Muscle layer of colon (tissue), 2 donors: ENCODE measurements around the gene PBX2.
"Not testable (repeated sequence)": the region's sequence is repeated elsewhere in the genome, so short reads cannot be mapped to it uniquely, and the experiment has no call there.

Experiments used
- H3K27ac ChIP-seq: one replicate; pipeline ENCODE4 v1.7.0; 2013; ENCODE audit warnings: low read depth, mild to moderate bottlenecking, low read length, moderate library complexity
- H3K27me3 ChIP-seq, 2 donors: one replicate each; pipeline ENCODE4 v1.7.0; 2013; ENCODE audit warnings: low read length in 2 of 2, mild to moderate bottlenecking in 2 of 2; ENCODE audit not compliant: insufficient read depth in 2 of 2, control insufficient read depth in 1 of 2
- H3K36me3 ChIP-seq: one replicate; pipeline ENCODE4 v1.7.0; 2013; ENCODE audit warnings: mild to moderate bottlenecking, low read length; ENCODE audit not compliant: insufficient read depth
- H3K4me1 ChIP-seq: one replicate; pipeline ENCODE4 v1.7.0; 2013; ENCODE audit warnings: mild to moderate bottlenecking, low read length; ENCODE audit not compliant: insufficient read depth
- H3K4me3 ChIP-seq, 2 donors: one replicate each; pipeline ENCODE4 v1.7.0; 2013; ENCODE audit warnings: low read length in 2 of 2, low read depth in 1 of 2, mild to moderate bottlenecking in 1 of 2, moderate library complexity in 1 of 2
- H3K9ac ChIP-seq: one replicate; pipeline ENCODE4 v1.7.0; 2013; ENCODE audit warnings: low read length
- H3K9me3 ChIP-seq: one replicate; pipeline ENCODE4 v1.7.0; 2013; ENCODE audit warnings: mild to moderate bottlenecking, low read length
- donor health status: abdominal sarcoma.
- donor health status: Adenocarcinoma of cecum.

PBX2 gene

DNA sequence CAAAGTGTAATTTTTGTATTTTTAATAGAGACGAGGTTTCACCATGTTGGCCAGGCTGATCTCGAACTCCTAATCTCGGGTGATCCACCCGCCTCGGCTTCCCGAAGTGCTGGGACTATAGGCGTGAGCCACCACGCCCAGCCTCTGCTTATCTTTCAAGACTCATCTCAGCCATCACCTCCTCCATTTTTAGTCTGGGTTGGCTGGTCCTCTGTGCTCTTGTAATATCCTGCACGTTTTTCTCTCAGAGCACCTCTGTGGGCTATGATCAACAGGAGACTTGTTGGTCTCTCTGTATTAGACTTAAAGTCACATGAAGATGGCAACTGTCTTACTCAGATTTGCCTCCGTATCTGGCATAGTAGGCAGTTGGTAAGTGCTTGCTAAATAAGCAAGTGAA, 26.3 kb upstream of the PBX2 start:
- Histone ChIP-seq H3K4me1 (no peaks in the 10 kb centered on the region), H3K36me3 (no peaks in the 10 kb centered on the region), H3K4me3 (no peak overlapping the region), H3K27me3 (peaks cover 0 to 4% of the 10 kb centered on the region in 2 donors), H3K9ac (no peak overlapping the region), H3K9me3 (no peaks in the 10 kb centered on the region), H3K27ac (no peak overlapping the region)

DNA sequence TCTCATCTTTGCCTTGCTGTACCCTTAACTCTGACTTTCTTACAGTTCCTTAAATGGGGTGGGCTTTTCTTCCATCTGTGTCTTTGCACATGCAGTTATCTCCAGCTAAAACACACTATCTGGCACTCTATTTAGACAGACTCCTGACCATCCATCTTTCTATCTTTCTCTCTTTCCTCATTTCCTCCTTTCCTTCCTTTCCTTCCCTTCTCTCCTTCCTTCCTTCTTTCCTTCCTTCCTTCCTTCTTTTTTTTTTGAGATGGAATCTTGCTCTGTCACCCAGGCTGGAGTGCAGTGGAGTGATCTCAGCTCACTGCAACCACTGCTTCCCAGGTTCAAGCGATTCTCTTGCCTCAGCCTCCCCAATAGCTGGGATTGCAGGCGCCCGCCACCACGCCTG, 25.6 kb upstream of the PBX2 start:
- H3K4me3 ChIP-seq, result no peak overlapping the region
- H3K4me1 ChIP-seq, result no peaks in the 10 kb centered on the region
- H3K9ac ChIP-seq, result no peak overlapping the region
- no peaks in the 10 kb centered on the region for H3K9me3 ChIP-seq
- H3K27ac ChIP-seq, result no peak overlapping the region
- H3K36me3 ChIP-seq, result no peaks in the 10 kb centered on the region
- H3K27me3 ChIP-seq, result no peaks in the 10 kb centered on the region

DNA sequence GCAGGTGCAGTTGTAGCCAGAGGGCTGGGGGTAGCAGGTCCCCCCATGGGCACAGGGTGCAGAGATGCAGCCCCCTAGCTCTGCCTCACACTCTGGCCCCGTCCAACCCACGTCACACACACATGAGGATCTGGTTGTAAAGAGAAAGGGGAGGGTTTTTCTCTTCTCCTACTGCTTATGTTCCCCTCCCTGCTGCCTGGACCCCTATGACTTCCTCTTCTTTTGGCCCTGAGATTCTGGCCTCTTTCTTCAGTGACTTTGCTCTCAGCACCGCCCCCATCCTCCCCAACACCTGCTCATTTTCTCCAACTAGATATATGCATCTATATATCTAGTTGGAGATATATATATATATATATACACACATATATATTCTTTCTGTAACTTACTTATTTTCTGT, 24.1 kb upstream of the PBX2 start:
- no peaks in the 10 kb centered on the region for H3K27me3 ChIP-seq
- H3K36me3 ChIP-seq, result no peaks in the 10 kb centered on the region
- H3K27ac ChIP-seq, result no peak overlapping the region
- H3K4me1 ChIP-seq, result no peaks in the 10 kb centered on the region
- no peak overlapping the region for H3K9ac ChIP-seq
- H3K4me3 ChIP-seq, result no peak overlapping the region
- H3K9me3 ChIP-seq, result no peaks in the 10 kb centered on the region

DNA sequence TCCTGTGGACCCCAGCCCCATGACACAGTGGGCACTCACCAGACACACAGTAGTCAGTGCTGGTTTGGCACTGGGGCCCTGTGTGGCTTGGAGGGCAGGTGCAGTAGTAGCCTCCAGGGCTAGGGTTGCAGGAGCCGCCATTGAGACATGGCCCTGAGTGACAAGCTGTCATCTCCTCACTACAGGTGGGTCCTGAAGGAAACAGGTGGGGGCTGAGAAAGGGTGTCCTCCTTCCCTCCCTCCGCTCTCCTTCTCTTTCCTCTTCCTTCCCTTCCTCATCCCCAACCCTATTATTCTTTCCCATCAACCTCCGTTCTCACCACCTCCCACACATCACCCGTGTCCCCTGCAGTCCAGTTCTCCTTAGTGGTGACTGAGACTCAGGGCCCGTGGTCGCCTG, 23.6 kb upstream of the PBX2 start:
- no peak overlapping the region for H3K27ac ChIP-seq
- no peaks in the 10 kb centered on the region for H3K36me3 ChIP-seq
- no peak overlapping the region for H3K9ac ChIP-seq
- no peaks in the 10 kb centered on the region for H3K9me3 ChIP-seq
- no peaks in the 10 kb centered on the region for H3K27me3 ChIP-seq
- no peak overlapping the region for H3K4me3 ChIP-seq
- H3K4me1 ChIP-seq, result no peaks in the 10 kb centered on the region

DNA sequence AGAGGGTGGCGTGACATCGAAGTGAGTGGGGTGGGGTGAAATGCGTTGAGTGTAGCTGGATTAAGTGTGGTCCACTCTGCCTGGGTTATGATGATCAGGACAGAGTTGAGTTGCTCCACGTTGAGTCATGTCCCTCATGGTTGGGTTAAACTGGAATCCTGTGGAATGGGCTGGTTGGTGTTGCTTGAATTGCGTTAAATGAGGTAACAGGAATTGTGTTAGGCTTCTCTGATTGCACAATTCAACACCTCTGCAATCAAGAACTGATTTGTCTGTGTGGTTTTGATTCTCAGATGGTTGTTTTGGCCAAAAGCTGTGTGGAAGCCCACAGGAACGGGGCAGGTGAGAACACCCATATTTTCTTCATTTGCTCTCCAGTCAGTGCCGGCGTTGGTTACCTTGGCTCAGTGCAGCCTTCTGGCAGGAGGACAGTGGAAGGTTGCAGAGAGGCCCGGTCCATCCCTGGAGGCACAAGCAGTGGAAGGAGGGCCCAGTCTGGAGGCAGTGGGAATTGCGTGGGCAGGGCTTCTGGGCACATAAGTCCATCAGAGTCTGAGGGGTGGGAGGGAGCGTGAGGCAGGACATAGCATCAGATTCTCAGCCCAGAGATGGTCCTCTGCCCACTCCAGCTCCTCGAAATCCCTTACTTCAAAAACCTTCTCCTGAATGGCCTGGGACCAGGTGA, 22.2 kb upstream of the PBX2 start:
- Histone ChIP-seq H3K9me3 (no peaks in the 10 kb centered on the region), H3K4me1 (no peaks in the 10 kb centered on the region), H3K27ac (no peak overlapping the region), H3K9ac (no peak overlapping the region), H3K4me3 (no peak overlapping the region), H3K36me3 (no peaks in the 10 kb centered on the region), H3K27me3 (no peaks in the 10 kb centered on the region)

DNA sequence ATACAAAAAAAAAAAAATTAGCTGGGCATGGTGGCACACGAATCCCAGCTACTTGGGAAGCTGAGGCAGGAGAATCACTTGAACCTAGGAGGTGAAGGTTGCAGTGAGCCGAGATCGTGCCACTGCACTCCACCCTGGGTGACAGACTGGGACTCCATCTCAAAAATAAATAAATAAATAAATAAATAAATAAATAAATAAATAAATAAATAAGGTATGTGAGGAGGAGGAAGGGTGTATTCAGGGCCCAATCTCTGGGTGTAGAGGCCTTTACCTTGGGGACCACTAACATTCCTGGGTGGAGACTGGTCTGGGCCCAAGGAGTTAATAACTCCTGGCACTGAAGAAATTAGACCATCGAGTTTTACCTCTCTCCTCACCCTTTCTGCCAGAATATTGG, 21.4 kb upstream of the PBX2 start:
- H3K9me3 ChIP-seq, H3K27ac ChIP-seq, H3K36me3 ChIP-seq, H3K9ac ChIP-seq, H3K4me3 ChIP-seq, H3K27me3 ChIP-seq, H3K4me1 ChIP-seq: not testable (repeated sequence)

DNA sequence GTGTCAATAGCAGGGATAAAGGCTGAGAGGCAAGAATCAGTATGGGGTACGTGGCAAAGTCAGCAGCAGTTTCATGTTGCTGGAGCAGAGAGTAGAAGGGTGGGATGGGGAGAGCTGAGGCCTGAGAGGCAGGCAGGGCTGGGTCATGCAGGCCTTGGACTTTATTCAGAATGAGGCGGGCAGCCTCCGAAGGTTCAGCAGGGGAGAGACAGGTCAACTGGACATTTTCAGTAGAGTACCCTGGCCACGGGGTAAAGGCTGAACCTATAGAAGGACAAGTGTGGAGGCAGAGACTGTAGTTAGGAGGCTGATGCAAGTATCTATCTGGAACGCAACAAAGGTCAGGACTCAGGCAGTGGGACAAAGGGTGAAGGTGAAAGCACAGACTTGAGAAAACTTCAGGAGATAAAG, 20.2 kb upstream of the PBX2 start:
- H3K27me3 ChIP-seq, result no peaks in the 10 kb centered on the region
- H3K4me3 ChIP-seq, result no peak overlapping the region
- H3K36me3 ChIP-seq, result no peaks in the 10 kb centered on the region
- H3K4me1 ChIP-seq, result no peaks in the 10 kb centered on the region
- H3K9me3 ChIP-seq, result no peaks in the 10 kb centered on the region
- H3K9ac ChIP-seq, result no peak overlapping the region
- no peak overlapping the region for H3K27ac ChIP-seq

DNA sequence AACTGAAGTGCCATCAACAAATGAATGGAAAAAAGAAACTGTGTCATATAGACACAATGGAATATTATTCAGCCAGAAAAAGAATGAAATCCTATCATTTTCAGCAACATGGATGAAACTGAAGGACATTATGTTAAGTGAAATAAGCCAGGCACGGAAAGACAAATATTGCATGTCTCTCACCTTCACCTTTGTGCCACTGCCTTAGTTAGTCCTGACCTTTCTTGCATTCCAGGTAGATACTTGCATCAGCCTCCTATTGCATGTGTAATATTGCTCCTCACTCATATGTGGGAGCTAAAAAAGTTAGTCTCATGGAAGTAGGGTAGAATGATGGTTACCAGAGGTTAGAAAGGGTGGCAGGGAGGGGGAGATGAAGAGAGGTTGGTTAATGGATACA, 19.0 kb upstream of the PBX2 start:
- H3K27ac ChIP-seq, result no peak overlapping the region
- H3K4me3 ChIP-seq, result no peak overlapping the region
- no peaks in the 10 kb centered on the region for H3K4me1 ChIP-seq
- H3K27me3 ChIP-seq, result no peaks in the 10 kb centered on the region
- no peak overlapping the region for H3K9ac ChIP-seq
- H3K9me3 ChIP-seq, result no peaks in the 10 kb centered on the region
- no peaks in the 10 kb centered on the region for H3K36me3 ChIP-seq

DNA sequence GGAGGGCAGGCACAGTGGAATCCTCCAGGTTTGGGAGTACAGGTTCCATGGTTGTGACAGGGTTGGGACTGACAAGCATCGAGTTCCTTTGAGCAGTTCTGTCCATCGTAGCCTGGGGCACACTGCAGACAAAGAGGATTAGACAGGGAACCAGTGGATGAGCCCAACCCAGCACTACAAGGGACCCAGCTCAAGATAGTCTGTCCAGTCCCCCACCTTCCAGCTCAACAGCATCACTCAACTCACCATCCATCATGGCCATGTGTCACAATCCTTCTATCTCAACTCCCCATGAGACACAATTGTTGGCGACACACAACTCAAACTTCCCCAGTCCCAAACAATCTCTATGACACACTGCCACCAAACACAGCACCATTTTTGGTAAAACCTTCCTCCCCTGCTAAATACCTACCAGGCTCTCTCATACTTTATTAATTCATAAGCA, 14.3 kb upstream of the PBX2 start:
- Histone ChIP-seq H3K27me3 (no peaks in the 10 kb centered on the region), H3K4me1 (no peaks in the 10 kb centered on the region), H3K36me3 (no peaks in the 10 kb centered on the region), H3K4me3 (no peak overlapping the region), H3K9me3 (no peaks in the 10 kb centered on the region), H3K9ac (no peak overlapping the region), H3K27ac (no peak overlapping the region)

DNA sequence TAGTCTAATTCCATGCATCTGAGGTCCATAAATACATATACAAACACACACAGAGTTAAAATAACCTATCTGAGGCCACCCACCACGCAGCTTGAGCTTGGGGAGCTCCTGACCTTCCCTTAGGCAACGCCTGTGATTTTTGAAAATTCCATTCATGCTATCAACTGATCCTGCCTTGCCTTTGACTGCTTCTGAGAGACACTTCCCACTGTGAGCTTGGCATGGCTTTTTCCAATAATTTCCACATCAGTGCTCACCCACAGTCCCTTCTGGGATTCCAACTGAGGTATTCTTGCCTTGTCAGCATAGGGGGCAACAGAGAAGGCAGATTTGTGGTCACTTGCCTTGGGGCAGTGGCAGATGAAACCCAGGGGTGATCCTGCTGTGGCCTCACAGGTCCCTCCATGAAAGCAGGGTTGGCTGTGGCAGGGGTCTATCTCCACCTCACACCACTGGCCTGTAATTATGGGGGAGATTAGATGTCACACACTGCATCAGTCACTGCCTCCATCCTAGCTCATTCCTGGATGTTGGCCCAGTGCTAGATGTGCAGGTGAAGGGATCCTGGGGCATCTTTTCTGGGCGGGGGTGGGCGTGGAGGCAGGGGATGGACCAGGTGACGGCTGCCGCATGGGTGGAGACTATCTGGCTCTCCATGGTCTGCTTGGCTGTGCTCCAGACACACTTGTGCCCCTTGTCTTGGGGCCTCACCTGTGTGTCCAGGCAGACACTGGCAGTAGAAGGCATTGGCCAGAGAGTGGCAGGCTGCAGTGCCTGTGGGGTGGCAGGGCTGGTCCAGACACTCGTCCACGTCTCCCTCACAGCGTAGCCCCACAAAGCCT, 13.6 kb upstream of the PBX2 start:
- Histone ChIP-seq H3K36me3 (no peaks in the 10 kb centered on the region), H3K4me1 (no peaks in the 10 kb centered on the region), H3K9me3 (no peaks in the 10 kb centered on the region), H3K27me3 (no peaks in the 10 kb centered on the region), H3K4me3 (no peak overlapping the region), H3K9ac (no peak overlapping the region), H3K27ac (no peak overlapping the region)

DNA sequence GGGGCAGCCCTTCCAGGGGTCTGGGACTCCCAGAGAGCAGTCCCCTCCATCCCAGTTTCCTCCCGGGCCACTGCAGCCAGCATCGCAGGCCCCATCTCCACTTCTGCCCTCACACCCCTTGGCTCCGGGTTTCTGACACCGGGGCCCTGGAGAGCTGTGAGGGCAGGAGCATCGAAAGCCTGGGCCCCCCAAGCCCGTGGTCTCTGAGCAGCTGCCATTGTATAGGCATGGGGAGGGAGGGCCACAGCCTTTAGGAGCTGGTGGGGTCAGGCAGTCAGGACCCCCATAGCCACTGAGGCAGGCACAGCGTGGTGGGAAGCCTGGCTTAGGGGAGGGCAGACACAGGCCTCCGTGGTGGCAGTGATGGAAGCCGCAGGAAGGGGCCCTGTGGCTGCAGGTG, 12.2 kb upstream of the PBX2 start:
- H3K9me3 ChIP-seq, result no peaks in the 10 kb centered on the region
- no peak overlapping the region for H3K9ac ChIP-seq
- H3K27me3 ChIP-seq, result no peaks in the 10 kb centered on the region
- H3K27ac ChIP-seq, result no peak overlapping the region
- no peaks in the 10 kb centered on the region for H3K36me3 ChIP-seq
- H3K4me1 ChIP-seq, result peaks cover 2% of the 10 kb centered on the region
- H3K4me3 ChIP-seq, result no peak overlapping the region
